ENCODE results near the gene UNK. TPM values are rescaled to one million over a fixed set of nuclear protein-coding genes. Genes with fewer than 3 reads are reported as not detected.

The UNK gene
- total RNA-seq, 1 experiment from 2014 or later: 16.0 TPM

DNA sequence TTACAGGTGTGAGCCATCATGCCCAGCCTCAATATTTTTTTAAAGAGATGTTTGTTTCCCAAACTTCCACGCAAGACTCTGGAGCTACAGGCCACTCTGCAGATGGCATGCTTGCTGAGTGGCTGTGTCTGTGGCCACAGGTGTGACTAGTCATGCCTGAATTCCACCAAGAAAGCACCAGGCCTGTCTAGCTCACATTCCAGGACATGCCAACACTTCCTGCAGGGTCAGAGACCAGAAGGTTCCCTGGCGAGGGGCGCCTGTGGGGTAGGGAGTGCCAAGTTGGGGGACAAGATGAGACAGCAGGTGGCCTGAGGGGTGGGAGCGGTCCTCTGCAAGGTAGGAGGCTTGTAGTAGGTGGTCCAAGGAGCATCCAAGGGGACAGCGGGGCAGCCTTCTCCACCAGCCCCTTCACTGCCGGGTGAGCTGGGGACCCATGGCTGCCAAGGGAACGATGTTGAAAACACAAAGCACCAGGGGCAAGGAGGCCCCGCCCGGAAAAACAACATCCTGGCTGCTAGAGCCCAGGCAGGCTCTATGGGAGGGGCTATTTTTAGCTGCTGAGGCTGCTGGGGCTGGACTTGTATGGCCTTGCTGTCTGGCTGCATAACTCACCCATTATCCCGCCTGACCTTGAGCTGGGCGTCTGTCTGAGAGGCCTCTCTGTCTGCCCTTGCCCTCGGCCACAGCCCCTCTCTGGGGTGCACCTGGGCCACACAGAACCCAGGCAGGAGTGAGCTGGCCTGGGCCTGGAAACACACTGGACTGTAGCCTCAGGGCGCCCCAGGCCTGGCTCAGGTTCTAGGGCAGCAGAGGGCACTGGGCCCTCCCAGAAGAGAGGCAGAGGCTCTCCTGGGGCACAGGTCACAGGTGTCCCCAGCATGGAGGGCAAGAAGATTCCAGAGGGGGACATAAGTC is 88.1 kb downstream of the UNK start:
- ChIA-PET CTCF (interaction anchor here (0.5 to 1.5 kb wide), 4 partner anchors 11 to 80 kb away, joined by 3 to 4 read pairs (median 4); no protein-coding TSS in a partner anchor), POLR2A (interaction anchor here (0.6 to 2.7 kb wide), 17 partner anchors 9 to 576 kb away, joined by 3 to 32 read pairs (median 3); partner anchors contain the start of genes MRPL38, TRIM65 and WBP2)
- Mint-ChIP-seq H3K4me3 (ENCODE audit: unreplicated experiment) (no peak overlapping the region), H3K36me3 (ENCODE audit: insufficient read depth, unreplicated experiment) (peaks cover 34% of the 10 kb centered on the region), H3K9me3 (ENCODE audit: unreplicated experiment) (no peaks in the 10 kb centered on the region), H3K27ac (ENCODE audit: low read depth, unreplicated experiment) (peak overlapping the region; percentile 78), H3K4me1 (ENCODE audit: insufficient read depth, unreplicated experiment) (peaks cover 33% of the 10 kb centered on the region), H3K27me3 (ENCODE audit: insufficient read depth, unreplicated experiment) (no peaks in the 10 kb centered on the region)
- intact Hi-C loops (cut with micrococcal nuclease): no loop called here
- BruUV-seq (replicated peaks): no TSS peak
- TF ChIP-seq, protein P1, sequence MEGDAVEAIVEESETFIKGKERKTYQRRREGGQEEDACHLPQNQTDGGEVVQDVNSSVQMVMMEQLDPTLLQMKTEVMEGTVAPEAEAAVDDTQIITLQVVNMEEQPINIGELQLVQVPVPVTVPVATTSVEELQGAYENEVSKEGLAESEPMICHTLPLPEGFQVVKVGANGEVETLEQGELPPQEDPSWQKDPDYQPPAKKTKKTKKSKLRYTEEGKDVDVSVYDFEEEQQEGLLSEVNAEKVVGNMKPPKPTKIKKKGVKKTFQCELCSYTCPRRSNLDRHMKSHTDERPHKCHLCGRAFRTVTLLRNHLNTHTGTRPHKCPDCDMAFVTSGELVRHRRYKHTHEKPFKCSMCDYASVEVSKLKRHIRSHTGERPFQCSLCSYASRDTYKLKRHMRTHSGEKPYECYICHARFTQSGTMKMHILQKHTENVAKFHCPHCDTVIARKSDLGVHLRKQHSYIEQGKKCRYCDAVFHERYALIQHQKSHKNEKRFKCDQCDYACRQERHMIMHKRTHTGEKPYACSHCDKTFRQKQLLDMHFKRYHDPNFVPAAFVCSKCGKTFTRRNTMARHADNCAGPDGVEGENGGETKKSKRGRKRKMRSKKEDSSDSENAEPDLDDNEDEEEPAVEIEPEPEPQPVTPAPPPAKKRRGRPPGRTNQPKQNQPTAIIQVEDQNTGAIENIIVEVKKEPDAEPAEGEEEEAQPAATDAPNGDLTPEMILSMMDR (IDR thresholded peaks at IDR 0.05; ENCODE audit: unreplicated experiment): no peak
- DNase-seq (ENCODE audit: unreplicated experiment): peak; percentile 78

DNA sequence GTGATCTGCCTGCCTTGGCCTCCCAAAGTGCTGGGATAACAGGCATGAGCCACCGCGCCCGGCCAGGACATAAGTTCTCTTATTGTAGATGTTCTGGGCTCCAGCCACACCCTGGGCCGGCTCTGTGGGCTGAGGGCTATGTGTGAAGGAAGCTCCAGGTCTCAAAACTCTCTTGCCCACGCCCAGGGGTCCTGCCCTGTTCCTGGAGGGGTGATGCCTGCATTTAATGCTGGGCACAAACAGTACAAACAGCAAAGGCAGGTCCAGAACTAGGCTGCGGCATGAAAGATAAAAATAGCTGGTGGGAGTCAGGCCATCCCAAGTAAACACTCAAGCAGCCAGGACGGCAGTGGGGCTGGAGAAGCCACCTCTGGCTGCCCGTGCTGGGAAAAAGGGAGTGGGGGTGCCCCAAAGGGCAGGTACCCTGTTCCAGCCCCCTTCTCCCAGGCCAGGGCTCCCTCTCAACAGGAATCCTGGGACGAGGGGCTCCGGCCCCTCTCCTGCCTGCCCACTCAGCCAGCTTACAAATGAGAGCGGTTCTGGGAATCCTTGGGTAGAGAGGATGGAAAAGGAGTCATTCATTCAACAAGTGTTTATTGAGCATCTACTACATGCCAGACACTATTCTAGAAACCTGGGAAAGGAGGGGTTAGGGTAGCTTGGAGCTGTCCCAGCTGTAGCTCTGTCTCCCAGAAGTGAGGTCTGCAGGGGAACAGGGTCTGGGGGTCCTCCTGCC is 89.1 kb downstream of the UNK start:
- Mint-ChIP-seq H3K27me3 (ENCODE audit: insufficient read depth, unreplicated experiment) (no peaks in the 10 kb centered on the region), H3K27ac (ENCODE audit: low read depth, unreplicated experiment) (peak overlapping the region; percentile 78), H3K36me3 (ENCODE audit: insufficient read depth, unreplicated experiment) (peaks cover 34% of the 10 kb centered on the region), H3K9me3 (ENCODE audit: unreplicated experiment) (no peaks in the 10 kb centered on the region), H3K4me3 (ENCODE audit: unreplicated experiment) (no peak overlapping the region), H3K4me1 (ENCODE audit: insufficient read depth, unreplicated experiment) (peaks cover 32% of the 10 kb centered on the region)
- TF ChIP-seq, protein P1 (IDR thresholded peaks at IDR 0.05; ENCODE audit: unreplicated experiment): no peak
- POLR2A ChIA-PET: interaction anchor here (0.6 to 2.7 kb wide), 8 partner anchors 12 to 205 kb away, joined by 3 to 32 read pairs (median 5); partner anchors contain the start of genes MRPL38 and WBP2
- BruUV-seq (replicated peaks): no TSS peak
- DNase-seq (ENCODE audit: unreplicated experiment): no peak
- CTCF ChIA-PET: interaction anchor here (0.6 to 1.5 kb wide), 3 partner anchors 12 to 356 kb away, joined by 3 to 6 read pairs (median 4); no protein-coding TSS in a partner anchor
- intact Hi-C loops (cut with micrococcal nuclease): no loop called here

DNA sequence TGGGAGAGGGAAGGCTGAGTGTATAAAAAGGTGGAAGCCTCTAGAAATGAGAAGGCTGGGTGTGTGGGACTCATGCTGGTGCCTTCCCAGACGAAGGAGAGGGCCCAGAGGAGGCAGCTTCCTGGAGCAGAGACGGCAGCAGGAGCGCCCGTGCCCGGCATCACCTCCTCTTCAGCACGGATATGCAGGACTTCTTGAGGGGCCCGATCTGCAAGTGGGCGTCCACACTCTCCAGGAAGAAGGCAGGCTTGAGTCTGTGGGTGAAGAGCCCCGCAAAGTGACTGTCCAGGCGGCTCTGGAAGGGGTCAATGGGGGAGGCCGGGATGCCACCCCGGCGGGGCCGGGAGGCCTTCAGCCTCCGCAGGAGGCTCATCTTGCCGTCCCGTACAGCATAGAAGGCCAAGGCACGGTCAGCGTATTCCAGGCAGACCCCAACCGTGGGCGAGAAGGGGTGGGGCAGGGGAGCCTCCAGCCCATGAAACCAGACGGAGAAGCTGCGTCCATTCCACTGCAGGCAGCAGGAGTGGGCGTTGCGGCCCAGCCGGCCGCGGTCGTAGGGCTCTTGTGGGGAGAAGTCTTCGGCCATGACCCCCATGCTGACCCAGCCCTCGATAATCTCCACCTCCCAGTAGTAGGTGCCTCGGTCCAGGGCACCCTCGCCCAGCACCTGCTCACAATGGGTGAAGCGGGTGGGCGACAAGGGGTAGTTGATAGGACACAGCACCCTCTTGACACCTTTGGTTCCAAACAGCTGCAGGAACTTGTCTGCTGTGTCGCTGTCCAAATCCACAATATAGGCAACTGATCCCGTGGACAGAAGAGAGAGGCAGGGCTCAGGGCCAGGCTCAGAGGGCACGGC is 89.9 kb downstream of the UNK start:
- H3K36me3 Mint-ChIP-seq (ENCODE audit: insufficient read depth, unreplicated experiment): peaks cover 31% of the 10 kb centered on the region
- intact Hi-C loops (cut with micrococcal nuclease): no loop called here
- no peak overlapping the region for H3K27ac Mint-ChIP-seq (ENCODE audit: low read depth, unreplicated experiment)
- no peaks in the 10 kb centered on the region for H3K9me3 Mint-ChIP-seq (ENCODE audit: unreplicated experiment)
- H3K27me3 Mint-ChIP-seq (ENCODE audit: insufficient read depth, unreplicated experiment): no peaks in the 10 kb centered on the region
- TF ChIP-seq, protein P1 (IDR thresholded peaks at IDR 0.05; ENCODE audit: unreplicated experiment): no peak
- BruUV-seq (replicated peaks): TSS peak; percentile 26
- POLR2A ChIA-PET: interaction anchor here (0.7 to 6.7 kb wide), 10 partner anchors 19 to 206 kb away, joined by 3 to 164 read pairs (median 33); partner anchors contain the start of genes MRPL38, TRIM65, UNK and WBP2
- DNase-seq (ENCODE audit: unreplicated experiment): no peak
- H3K4me1 Mint-ChIP-seq (ENCODE audit: insufficient read depth, unreplicated experiment): peaks cover 24% of the 10 kb centered on the region
- CTCF ChIA-PET: interaction anchor here (0.6 to 1.2 kb wide), 2 partner anchors 13 to 357 kb away, joined by 4 to 6 read pairs; no protein-coding TSS in a partner anchor
- H3K4me3 Mint-ChIP-seq (ENCODE audit: unreplicated experiment): no peak overlapping the region

Small RNA genes lying within 50 kb of the gene (microRNA-seq; reads per million reads assigned to microRNA genes)
- gene MIR4738: not detected

Other genes with a start within 250 kb of the UNK start
- gene MYO15B, start 197.0 kb upstream of the UNK start, total RNA-seq (2022): 10.9 and 16.9 TPM in 2 replicates
- 0.09 TPM in 1 of 2 replicates, not detected in the other for gene SMIM5, start 151.4 kb upstream of the UNK start, total RNA-seq (2022)
- gene RECQL5, start 117.7 kb upstream of the UNK start, total RNA-seq (2022): 36.3 and 47.9 TPM in 2 replicates
- 108 and 123 TPM in 2 replicates for gene SAP30BP, start 117.5 kb upstream of the UNK start, total RNA-seq (2022)
- 727 and 1,054 TPM in 2 replicates for gene ITGB4, start 63.3 kb upstream of the UNK start, total RNA-seq (2022)
- 8.7 and 9.8 TPM in 2 replicates for gene GALK1, start 19.6 kb upstream of the UNK start, total RNA-seq (2022)
- gene UNC13D, start 59.6 kb downstream of the UNK start, total RNA-seq (2022): 3.5 and 7.6 TPM in 2 replicates
- gene WBP2, start 70.5 kb downstream of the UNK start, total RNA-seq (2022): 55.7 and 97.9 TPM in 2 replicates
- gene TRIM47, start 93.8 kb downstream of the UNK start, total RNA-seq (2022): 23.6 and 25.7 TPM in 2 replicates
- 15.9 and 17.4 TPM in 2 replicates for gene TRIM65, start 112.1 kb downstream of the UNK start, total RNA-seq (2022)
- 97.9 and 111 TPM in 2 replicates for gene MRPL38, start 120.1 kb downstream of the UNK start, total RNA-seq (2022)
- 14.0 and 18.8 TPM in 2 replicates for gene FBF1, start 156.2 kb downstream of the UNK start, total RNA-seq (2022)
- gene ACOX1, start 194.4 kb downstream of the UNK start, total RNA-seq (2022): 23.4 and 26.0 TPM in 2 replicates
- gene TEN1, start 194.4 kb downstream of the UNK start, total RNA-seq (2022): 13.0 and 15.4 TPM in 2 replicates
- gene CDK3, start 216.0 kb downstream of the UNK start, total RNA-seq (2022): 5.3 and 5.7 TPM in 2 replicates
- 7.7 and 8.1 TPM in 2 replicates for gene EVPL, start 242.5 kb downstream of the UNK start, total RNA-seq (2022)